Smooth muscle cell of the brain vasculature (primary cell): ENCODE results near the gene RBKS.
"Not testable (repeated sequence)": the region's sequence is repeated elsewhere in the genome, so short reads cannot be mapped to it uniquely, and the experiment has no call there.

Experiments
- DNase-seq: peaks from one replicate; pipeline ENCODE4 v3.0.0-alpha.2; 2012; ENCODE audit warnings: low read depth, low spot score

RBKS gene

GRCh38 chr2:27762951-27763906, 127.0 kb downstream of the RBKS start:
- no peak for DNase-seq

- no peak for DNase-seq
These were observed 133.4 kb downstream of the RBKS start for GRCh38 chr2:27756544-27757498.

- DNase-seq, result no peak
These were observed 134.1 kb downstream of the RBKS start for GRCh38 chr2:27756091-27756490.

- DNase-seq, result no peak
These were observed 135.4 kb downstream of the RBKS start for GRCh38 chr2:27754831-27755230.

GRCh38 chr2:27754138-27754588, 136.0 kb downstream of the RBKS start:
- DNase-seq, result no peak

- no peak for DNase-seq
These were observed 137.5 kb downstream of the RBKS start for GRCh38 chr2:27752551-27753237.

GRCh38 chr2:27751377-27751776, 138.8 kb downstream of the RBKS start:
- DNase-seq, result no peak

DNA sequence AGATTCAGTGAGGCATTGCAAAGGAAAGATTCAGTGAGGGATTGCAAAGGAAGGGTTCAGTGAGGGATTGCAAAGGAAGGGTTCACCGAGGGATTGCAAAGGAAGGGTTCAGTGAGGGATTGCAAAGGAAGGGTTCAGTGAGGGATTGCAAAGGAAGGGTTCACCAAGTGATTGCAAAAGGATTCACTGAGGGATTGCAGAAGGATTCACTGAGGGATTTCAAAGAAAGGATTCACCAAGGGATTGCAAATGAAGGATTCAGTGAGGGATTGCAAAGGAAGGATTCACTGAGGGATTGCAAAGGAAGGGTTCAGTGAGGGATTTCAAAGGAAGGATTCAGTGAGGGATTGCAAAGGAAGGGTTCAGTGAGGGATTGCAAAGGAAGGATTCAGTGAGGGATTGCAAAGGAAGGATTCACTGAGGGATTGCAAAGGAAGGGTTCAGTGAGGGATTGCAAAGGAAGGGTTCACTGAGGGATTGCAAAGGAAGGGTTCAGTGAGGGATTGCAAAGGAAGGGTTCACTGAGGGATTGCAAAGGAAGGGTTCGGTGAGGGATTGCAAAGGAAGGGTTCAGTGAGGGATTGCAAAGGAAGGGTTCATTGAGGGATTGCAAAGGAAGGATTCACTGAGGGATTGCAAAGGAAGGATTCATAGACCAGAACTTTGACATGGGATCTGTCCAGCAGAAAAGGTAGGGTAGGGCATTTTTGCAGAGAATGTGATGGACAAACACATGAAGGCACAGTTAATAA, 141.2 kb downstream of the RBKS start:
- not testable (repeated sequence) for DNase-seq

GRCh38 chr2:27747827-27748352, 142.3 kb downstream of the RBKS start:
- DNase-seq, result no peak

DNA sequence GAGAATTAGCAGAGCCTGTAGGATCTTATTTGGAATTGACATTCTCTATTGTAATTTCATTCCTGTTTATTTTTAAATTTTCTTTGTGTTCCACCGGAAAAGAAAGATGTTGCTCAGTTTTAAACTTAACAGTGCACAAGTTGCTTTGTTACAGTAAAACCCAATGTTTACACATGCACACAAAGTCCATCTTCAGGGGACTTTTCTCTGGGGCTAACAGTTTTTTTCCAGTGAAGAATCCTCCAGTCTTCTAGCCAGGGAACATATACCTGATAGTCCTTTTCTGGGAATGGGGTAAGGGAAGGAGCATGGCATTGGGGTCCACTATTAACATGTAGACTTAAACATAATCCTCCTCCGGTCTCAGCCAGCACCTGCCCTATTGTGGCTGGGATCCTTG, 143.9 kb downstream of the RBKS start:
- DNase-seq, result no peak

DNA sequence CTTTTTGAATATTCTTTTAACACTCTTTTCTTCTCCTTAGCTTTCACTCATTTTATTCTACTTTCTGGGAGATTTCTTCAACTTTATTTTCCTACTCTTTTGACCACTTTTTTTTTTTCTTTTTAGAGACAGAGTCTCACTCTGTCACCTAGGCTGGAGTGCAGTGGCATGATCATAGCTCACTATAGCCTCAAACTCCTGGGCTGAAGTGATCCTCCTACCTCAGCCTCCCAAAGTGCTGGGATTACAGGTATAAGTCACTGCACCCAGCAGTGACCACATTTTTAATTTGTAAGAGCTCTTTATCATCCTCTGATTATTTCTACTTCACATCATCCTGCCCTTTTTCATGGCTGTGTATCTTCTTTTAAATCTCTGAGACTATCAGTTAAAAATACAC, 144.7 kb downstream of the RBKS start:
- DNase-seq, result not testable (repeated sequence)

DNA sequence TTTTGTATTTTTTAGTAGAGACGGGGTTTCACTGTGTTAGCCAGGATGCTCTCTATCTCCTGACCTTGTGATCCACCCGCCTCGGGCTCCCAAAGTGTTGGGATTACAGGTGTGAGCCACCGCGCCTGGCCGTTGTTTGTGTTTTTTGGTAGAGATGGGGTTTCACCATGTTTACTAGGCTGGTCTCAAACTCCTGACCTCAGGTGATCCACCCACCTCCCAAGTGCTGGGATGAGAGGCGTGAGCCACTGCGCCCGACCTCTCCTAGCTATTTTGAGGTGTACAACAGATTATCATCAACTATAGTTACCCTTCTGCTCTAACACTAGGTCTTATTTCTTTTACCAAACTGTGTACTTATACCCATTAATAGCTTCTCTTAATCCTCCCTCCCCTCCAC, 147.6 kb downstream of the RBKS start:
- no peak for DNase-seq

DNA sequence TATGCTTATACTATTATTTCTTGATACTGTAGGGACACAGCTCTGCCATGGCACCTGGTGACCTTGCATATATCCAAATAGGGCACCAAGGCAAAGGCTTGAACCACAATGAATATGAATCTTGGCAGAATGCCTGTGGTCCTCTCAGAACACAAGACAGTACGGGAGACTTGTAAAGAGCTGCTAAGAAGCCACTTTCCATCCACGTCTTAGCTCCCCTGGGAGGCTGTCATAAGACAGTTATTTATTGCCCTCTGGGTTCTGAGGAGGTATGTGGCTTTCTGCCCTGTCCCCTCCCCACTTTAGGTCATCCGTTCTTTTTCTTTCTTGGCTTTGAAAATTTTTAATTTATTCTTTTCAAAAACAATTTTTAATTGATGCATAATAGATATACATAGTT, 148.5 kb downstream of the RBKS start:
- DNase-seq, result no peak

DNA sequence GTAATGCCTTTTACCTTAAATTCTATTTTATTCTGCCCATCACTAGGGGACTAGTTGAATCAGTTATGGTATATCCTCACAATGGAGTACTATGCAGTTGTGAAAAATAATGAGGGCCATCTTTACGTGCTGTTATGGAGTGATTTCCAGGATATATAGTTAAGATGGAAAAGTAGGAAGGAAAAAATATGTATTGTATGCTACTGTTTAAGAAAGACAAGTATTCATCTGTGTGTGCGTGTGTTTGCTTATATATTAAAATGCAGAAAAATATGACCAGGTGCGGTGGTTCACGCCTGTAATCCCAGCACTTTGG, 151.2 kb downstream of the RBKS start:
- DNase-seq, result no peak

DNA sequence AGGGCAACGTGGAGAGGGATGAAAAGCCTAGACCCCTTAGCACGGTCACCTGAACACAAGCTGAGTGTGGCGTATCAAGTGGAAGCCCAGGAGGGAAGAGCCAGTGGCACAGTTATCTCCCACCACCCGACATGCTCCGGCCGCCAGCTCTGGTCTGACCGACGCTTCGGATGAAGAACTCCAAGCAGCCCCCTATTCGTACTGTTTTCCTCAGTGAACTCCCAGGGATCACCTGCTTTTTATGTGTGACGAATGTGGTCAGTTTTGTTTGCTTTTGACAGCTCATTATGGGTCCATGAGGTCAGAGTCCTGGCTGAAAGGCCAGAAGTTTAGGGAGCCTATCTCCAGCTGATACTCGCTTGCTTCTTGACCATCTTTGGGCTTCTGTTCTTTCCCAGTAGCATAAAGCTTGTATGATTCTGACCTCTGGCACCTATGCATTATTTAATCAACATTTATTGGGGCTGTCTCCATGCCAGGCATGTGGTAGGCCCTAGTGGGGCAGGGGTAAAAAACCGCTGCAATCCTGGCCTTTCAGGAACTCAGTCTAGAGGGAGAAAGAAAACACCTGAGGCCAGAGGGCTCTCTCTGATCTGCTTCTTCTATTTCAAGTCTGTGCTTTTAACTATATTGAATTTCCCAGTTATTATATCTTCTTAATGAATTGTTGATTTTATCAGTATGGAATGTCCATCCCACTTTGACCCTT, 151.7 kb downstream of the RBKS start:
- no peak for DNase-seq

- no peak for DNase-seq
These were observed 152.4 kb downstream of the RBKS start for GRCh38 chr2:27737676-27738348.

GRCh38 chr2:27736890-27737204, 153.3 kb downstream of the RBKS start:
- DNase-seq, result no peak

- DNase-seq, result no peak
These were observed 153.9 kb downstream of the RBKS start for GRCh38 chr2:27736031-27736889.
